ENCODE measurements around the gene EMILIN1.
A peak's percentile ranks its signal among the peaks of the same experiment; 100 is the strongest.

Gene EMILIN1

GRCh38 chr2:27080140-27080469 lies 1.7 kb downstream of the EMILIN1 start:
- no peaks in the 10 kb centered on the region for H3K9me2 ChIP-seq (replicated peaks; ENCODE audit: low read depth, low read length)
- H3K27me3 ChIP-seq (ENCODE audit: insufficient read depth, low read length, poor library complexity, severe bottlenecking), result no peaks in the 10 kb centered on the region
- H3K4me3 ChIP-seq (ENCODE audit: low read length, poor library complexity, severe bottlenecking), result no peak overlapping the region
- no peak overlapping the region for H3K4me2 ChIP-seq (ENCODE audit: low read depth, low read length, poor library complexity, severe bottlenecking)
- TF ChIP-seq CTCF (conservative IDR thresholded peaks at IDR 0.05; ENCODE audit: low read length), result no peak
- TF ChIP-seq EZH2phosphoT487 (IDR thresholded peaks at IDR 0.05; ENCODE audit: borderline replicate concordance), result no peak
- peaks cover 21% of the 10 kb centered on the region; the same call in 1 of the 2 replicates for H3K79me2 ChIP-seq (ENCODE audit: insufficient read depth, low read length)
- no peaks in the 10 kb centered on the region for H4K20me1 ChIP-seq (ENCODE audit: insufficient read depth, low read length, poor library complexity, severe bottlenecking)
- H2AFZ ChIP-seq (ENCODE audit: low read length), result no peak overlapping the region
- H3K9me3 ChIP-seq (ENCODE audit: insufficient read depth, low read depth, low read length), result no peaks in the 10 kb centered on the region
- H3K4me1 ChIP-seq (ENCODE audit: insufficient read depth, low read length, poor library complexity, severe bottlenecking), result peaks cover 38% of the 10 kb centered on the region
- peaks cover 7% of the 10 kb centered on the region; the same call in 1 of the 2 replicates for H3F3A ChIP-seq (ENCODE audit: low read depth)
- peak overlapping the region; percentile 63 for H3K9ac ChIP-seq (ENCODE audit: low read depth, low read length, poor library complexity, severe bottlenecking)
- no peaks in the 10 kb centered on the region for H3K36me3 ChIP-seq (ENCODE audit: insufficient read depth, low read length)

GRCh38 chr2:27080603-27080936 lies 2.2 kb downstream of the EMILIN1 start:
- H3K9ac ChIP-seq (ENCODE audit: low read depth, low read length, poor library complexity, severe bottlenecking), result peak overlapping the region; percentile 63
- no peak for TF ChIP-seq EZH2phosphoT487 (IDR thresholded peaks at IDR 0.05; ENCODE audit: borderline replicate concordance)
- no peak for TF ChIP-seq CTCF (conservative IDR thresholded peaks at IDR 0.05; ENCODE audit: low read length)
- H3K9me3 ChIP-seq (ENCODE audit: insufficient read depth, low read depth, low read length), result no peaks in the 10 kb centered on the region
- H3K79me2 ChIP-seq (ENCODE audit: insufficient read depth, low read length), result peaks cover 21% of the 10 kb centered on the region; the same call in 1 of the 2 replicates
- peak overlapping the region; percentile 6 for H3K4me3 ChIP-seq (ENCODE audit: low read length, poor library complexity, severe bottlenecking)
- peak overlapping the region; percentile 52 for H3K4me2 ChIP-seq (ENCODE audit: low read depth, low read length, poor library complexity, severe bottlenecking)
- H3K9me2 ChIP-seq (replicated peaks; ENCODE audit: low read depth, low read length), result no peaks in the 10 kb centered on the region
- H2AFZ ChIP-seq (ENCODE audit: low read length), result peak overlapping the region; percentile 86
- H3K4me1 ChIP-seq (ENCODE audit: insufficient read depth, low read length, poor library complexity, severe bottlenecking), result peaks cover 37% of the 10 kb centered on the region
- H3K36me3 ChIP-seq (ENCODE audit: insufficient read depth, low read length), result no peaks in the 10 kb centered on the region
- H3K27me3 ChIP-seq (ENCODE audit: insufficient read depth, low read length, poor library complexity, severe bottlenecking), result no peaks in the 10 kb centered on the region
- H3F3A ChIP-seq (ENCODE audit: low read depth), result peaks cover 7% of the 10 kb centered on the region; the same call in 1 of the 2 replicates
- H4K20me1 ChIP-seq (ENCODE audit: insufficient read depth, low read length, poor library complexity, severe bottlenecking), result no peaks in the 10 kb centered on the region

- Histone ChIP-seq H3K4me3 (ENCODE audit: low read length, poor library complexity, severe bottlenecking) (peak overlapping the region; percentile 73), H3K4me2 (ENCODE audit: low read depth, low read length, poor library complexity, severe bottlenecking) (peak overlapping the region; percentile 90)
Observed at GRCh38 chr2:27081984-27082772, 3.8 kb downstream of the EMILIN1 start.

More at GRCh38 chr2:27081984-27082772, 3.8 kb downstream of the EMILIN1 start:
- Histone ChIP-seq H3K9me2 (replicated peaks; ENCODE audit: low read depth, low read length) (no peaks in the 10 kb centered on the region), H3K9me3 (ENCODE audit: insufficient read depth, low read depth, low read length) (no peaks in the 10 kb centered on the region), H4K20me1 (ENCODE audit: insufficient read depth, low read length, poor library complexity, severe bottlenecking) (no peaks in the 10 kb centered on the region), H3K9ac (ENCODE audit: low read depth, low read length, poor library complexity, severe bottlenecking) (peak overlapping the region; percentile 77), H2AFZ (ENCODE audit: low read length) (no peak overlapping the region), H3F3A (ENCODE audit: low read depth) (peaks cover 7% of the 10 kb centered on the region; the same call in 1 of the 2 replicates), H3K27me3 (ENCODE audit: insufficient read depth, low read length, poor library complexity, severe bottlenecking) (no peaks in the 10 kb centered on the region), H3K36me3 (ENCODE audit: insufficient read depth, low read length) (no peaks in the 10 kb centered on the region), H3K79me2 (ENCODE audit: insufficient read depth, low read length) (peaks cover 21% of the 10 kb centered on the region; the same call in 1 of the 2 replicates), H3K4me1 (ENCODE audit: insufficient read depth, low read length, poor library complexity, severe bottlenecking) (peaks cover 43% of the 10 kb centered on the region)
- TF ChIP-seq EZH2phosphoT487 (IDR thresholded peaks at IDR 0.05; ENCODE audit: borderline replicate concordance), result no peak
- no peak for TF ChIP-seq CTCF (conservative IDR thresholded peaks at IDR 0.05; ENCODE audit: low read length)
